DND-41 (cell line): ENCODE measurements around the gene KRT1.

Source experiments
- CTCF ChIP-seq: IDR thresholded peaks from 2 replicates; pipeline ENCODE4 v1.5.1; 2012; ENCODE audit warnings: borderline replicate concordance, low read length, moderate library complexity, mild to moderate bottlenecking; ENCODE audit not compliant: poor library complexity, severe bottlenecking; ENCODE audit errors: extremely low read depth
- EZH2 ChIP-seq: IDR thresholded peaks from 3 replicates; pipeline ENCODE4 v1.6.1; 2012; ENCODE audit warnings: borderline replicate concordance, low read depth, mild to moderate bottlenecking, moderate library complexity, low read length, inconsistent platforms; ENCODE audit not compliant: severe bottlenecking

DNA sequence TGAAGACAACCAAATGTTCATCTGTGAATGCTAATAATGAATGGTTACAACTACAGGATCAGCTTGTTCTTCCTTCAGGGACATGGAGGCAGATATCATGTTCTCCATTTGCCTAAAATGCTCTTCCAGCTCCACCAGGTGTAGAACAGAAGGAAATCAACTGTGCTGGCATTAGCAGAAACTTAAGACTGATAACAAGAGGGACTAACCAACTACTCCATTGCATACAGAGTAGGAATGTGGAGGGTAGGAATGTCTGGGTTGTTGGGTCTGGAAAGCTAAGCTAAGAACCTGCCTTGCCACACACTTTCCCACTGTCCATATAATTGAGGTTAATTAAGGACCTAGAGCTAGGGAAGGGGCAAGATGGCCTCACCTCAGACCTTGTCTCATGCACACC is 16.8 kb downstream of the KRT1 start:
- TF ChIP-seq CTCF (no peak), EZH2 (no peak)
